ENCODE data around the gene SRSF3. TPM values are rescaled to one million over a fixed set of nuclear protein-coding genes. Genes with fewer than 3 reads are reported as not detected.

The SRSF3 gene
- total RNA-seq, 2 donors from 2014 or later: 493 to 536 TPM

- H3K9me3 ChIP-seq (ENCODE audit: control insufficient read depth, low read length): no peaks in the 10 kb centered on the region
- H3K9ac ChIP-seq (ENCODE audit: extremely low read depth, low read length, poor library complexity, severe bottlenecking): no peak overlapping the region
- H3K36me3 Mint-ChIP-seq (ENCODE audit: low read depth): no peaks in the 10 kb centered on the region
- 95 to 100% methylated on average over 1 to 3 of the region's 3 CpGs for WGBS, 2 experiments (ENCODE audit: insufficient coverage in 1 of 2, insufficient read length in 1 of 2)
- peaks cover 21% of the 10 kb centered on the region for H3K4me1 Mint-ChIP-seq
- H3K36me3 ChIP-seq (ENCODE audit: control insufficient read depth, insufficient read depth, low read length): no peaks in the 10 kb centered on the region
- H3K4me3 Mint-ChIP-seq: no peak overlapping the region
- no peak for TF ChIP-seq CTCF (conservative IDR thresholded peaks at IDR 0.05)
- H3K27ac ChIP-seq (ENCODE audit: low read depth, low read length): no peak overlapping the region
- no peak overlapping the region for H3K4me3 ChIP-seq (ENCODE audit: low read length)
- no peaks in the 10 kb centered on the region for H3K4me1 ChIP-seq (ENCODE audit: control insufficient read depth, insufficient read depth, low read length)
- peaks cover 50% of the 10 kb centered on the region for H3K27me3 Mint-ChIP-seq (ENCODE audit: insufficient read depth)
- no peak for DNase-seq
- no peaks in the 10 kb centered on the region for H3K9me3 Mint-ChIP-seq
- peaks cover 48% of the 10 kb centered on the region for H3K27me3 ChIP-seq (ENCODE audit: control insufficient read depth, insufficient read depth, low read length, poor library complexity, severe bottlenecking)
- no peak overlapping the region for H3K27ac Mint-ChIP-seq
Observed at GRCh38 chr6:36649086-36649485, 54.9 kb downstream of the SRSF3 start.

GRCh38 chr6:36649701-36650484 is 55.7 kb downstream of the SRSF3 start:
- no peak overlapping the region for H3K27ac Mint-ChIP-seq

GRCh38 chr6:36650848-36651478 is 56.8 kb downstream of the SRSF3 start:
- peaks cover 21% of the 10 kb centered on the region for H3K4me1 Mint-ChIP-seq
- H3K36me3 Mint-ChIP-seq (ENCODE audit: low read depth): no peaks in the 10 kb centered on the region
- H3K27me3 Mint-ChIP-seq (ENCODE audit: insufficient read depth): peaks cover 62% of the 10 kb centered on the region
- Histone ChIP-seq H3K4me3 (ENCODE audit: low read length) (no peak overlapping the region), H3K36me3 (ENCODE audit: control insufficient read depth, insufficient read depth, low read length) (no peaks in the 10 kb centered on the region), H3K9ac (ENCODE audit: extremely low read depth, low read length, poor library complexity, severe bottlenecking) (no peak overlapping the region), H3K27me3 (ENCODE audit: control insufficient read depth, insufficient read depth, low read length, poor library complexity, severe bottlenecking) (peaks cover 62% of the 10 kb centered on the region), H3K9me3 (ENCODE audit: control insufficient read depth, low read length) (no peaks in the 10 kb centered on the region), H3K4me1 (ENCODE audit: control insufficient read depth, insufficient read depth, low read length) (no peaks in the 10 kb centered on the region), H3K27ac (ENCODE audit: low read depth, low read length) (no peak overlapping the region)
- H3K9me3 Mint-ChIP-seq: no peaks in the 10 kb centered on the region
- TF ChIP-seq CTCF (conservative IDR thresholded peaks at IDR 0.05): no peak
- 0 to 41% methylated on average over 1 to 2 of the region's 2 CpGs for whole genome bisulfite sequencing, 2 experiments (ENCODE audit: insufficient coverage in 1 of 2, insufficient read length in 1 of 2)
- peak; percentile 72 for DNase-seq
- no peak overlapping the region for H3K27ac Mint-ChIP-seq
- no peak overlapping the region for H3K4me3 Mint-ChIP-seq

More at GRCh38 chr6:36649701-36650484, 55.7 kb downstream of the SRSF3 start:
- no peak for TF ChIP-seq CTCF (conservative IDR thresholded peaks at IDR 0.05)
- H3K36me3 Mint-ChIP-seq (ENCODE audit: low read depth): no peaks in the 10 kb centered on the region
- no peaks in the 10 kb centered on the region for H3K36me3 ChIP-seq (ENCODE audit: control insufficient read depth, insufficient read depth, low read length)
- H3K9me3 ChIP-seq (ENCODE audit: control insufficient read depth, low read length): no peaks in the 10 kb centered on the region
- peaks cover 21% of the 10 kb centered on the region for H3K4me1 Mint-ChIP-seq
- 88 to 91% methylated on average over 12 to 13 of the region's 13 CpGs for WGBS, 2 experiments (ENCODE audit: insufficient coverage in 1 of 2, insufficient read length in 1 of 2)
- H3K4me1 ChIP-seq (ENCODE audit: control insufficient read depth, insufficient read depth, low read length): no peaks in the 10 kb centered on the region
- no peak overlapping the region for H3K4me3 Mint-ChIP-seq
- no peak overlapping the region for H3K27ac ChIP-seq (ENCODE audit: low read depth, low read length)
- no peaks in the 10 kb centered on the region for H3K9me3 Mint-ChIP-seq
- H3K27me3 ChIP-seq (ENCODE audit: control insufficient read depth, insufficient read depth, low read length, poor library complexity, severe bottlenecking): peaks cover 53% of the 10 kb centered on the region
- no peak overlapping the region for H3K4me3 ChIP-seq (ENCODE audit: low read length)
- peaks cover 55% of the 10 kb centered on the region for H3K27me3 Mint-ChIP-seq (ENCODE audit: insufficient read depth)
- H3K9ac ChIP-seq (ENCODE audit: extremely low read depth, low read length, poor library complexity, severe bottlenecking): no peak overlapping the region
- DNase-seq: no peak
